GM19452 (cell line): ENCODE measurements around the gene FOLH1.
"Not testable (repeated sequence)": the region's sequence is repeated elsewhere in the genome, so short reads cannot be mapped to it uniquely, and the experiment has no call there.

Source experiments
- ATAC-seq: cut with Tn5 transposase; IDR thresholded peaks from one replicate; pipeline ENCODE4 v1.9.1; 2021; ENCODE audit not compliant: unreplicated experiment

Gene FOLH1

GRCh38 chr11:49208006-49208721, at the start of gene FOLH1:
TSS of gene FOLH1 (minus strand) at chr11:49208602. CDS start at chr11:49208409, 193 bp downstream.
- ATAC-seq: no peak

- ATAC-seq: not testable (repeated sequence)
Observed at GRCh38 chr11:49255148-49255547, 46.7 kb upstream of the FOLH1 start.

GRCh38 chr11:49251212-49251611, 42.8 kb upstream of the FOLH1 start:
- ATAC-seq: not testable (repeated sequence)

GRCh38 chr11:49250398-49251115, 42.2 kb upstream of the FOLH1 start:
- not testable (repeated sequence) for ATAC-seq

- ATAC-seq: not testable (repeated sequence)
Observed at GRCh38 chr11:49249363-49249762, 41.0 kb upstream of the FOLH1 start.

- not testable (repeated sequence) for ATAC-seq
Observed at GRCh38 chr11:49233685-49234084, 25.3 kb upstream of the FOLH1 start.

GRCh38 chr11:49233019-49233418, 24.6 kb upstream of the FOLH1 start:
- ATAC-seq: not testable (repeated sequence)

- not testable (repeated sequence) for ATAC-seq
Observed at GRCh38 chr11:49231725-49232124, 23.3 kb upstream of the FOLH1 start.

GRCh38 chr11:49230534-49230933, 22.1 kb upstream of the FOLH1 start:
- not testable (repeated sequence) for ATAC-seq

GRCh38 chr11:49230001-49230400, 21.6 kb upstream of the FOLH1 start:
- not testable (repeated sequence) for ATAC-seq

GRCh38 chr11:49229136-49229535, 20.7 kb upstream of the FOLH1 start:
- ATAC-seq: not testable (repeated sequence)

GRCh38 chr11:49225255-49225785, 16.9 kb upstream of the FOLH1 start:
- not testable (repeated sequence) for ATAC-seq

- ATAC-seq: no peak
Observed at GRCh38 chr11:49221112-49221511, 12.7 kb upstream of the FOLH1 start.

- ATAC-seq: no peak
Observed at GRCh38 chr11:49213026-49213560, 4.7 kb upstream of the FOLH1 start.

GRCh38 chr11:49206999-49207398, 1.4 kb downstream of the FOLH1 start:
- ATAC-seq: not testable (repeated sequence)

- ATAC-seq: no peak
Observed at GRCh38 chr11:49202287-49202976, 6.0 kb downstream of the FOLH1 start.

- ATAC-seq: not testable (repeated sequence)
Observed at GRCh38 chr11:49196775-49197174, 11.6 kb downstream of the FOLH1 start.

GRCh38 chr11:49196002-49196401, 12.4 kb downstream of the FOLH1 start:
- not testable (repeated sequence) for ATAC-seq

GRCh38 chr11:49190287-49190686, 18.1 kb downstream of the FOLH1 start:
- not testable (repeated sequence) for ATAC-seq

- ATAC-seq: not testable (repeated sequence)
Observed at GRCh38 chr11:49186225-49186624, 22.2 kb downstream of the FOLH1 start.

GRCh38 chr11:49185597-49185996, 22.8 kb downstream of the FOLH1 start:
- ATAC-seq: not testable (repeated sequence)
